Brain microvascular endothelial cell (primary cell): ENCODE data around the gene ADAMTSL3.

ENCODE experiments used
- DNase-seq: peaks from one replicate; pipeline ENCODE4 v3.0.0-alpha.2; 2020
- H3K27ac ChIP-seq: fragments of 250-450 bp; sonication (Bioruptor Pico); 2 replicates; pipeline ENCODE4 v1.5.1; 2020; ENCODE audit warnings: mild to moderate bottlenecking, moderate library complexity
- H3K27me3 ChIP-seq: fragments of 250-450 bp; sonication (Bioruptor Pico); replicated peaks from 2 replicates; pipeline ENCODE4 v1.5.1; 2020; ENCODE audit warnings: mild to moderate bottlenecking
- H3K36me3 ChIP-seq: fragments of 250-450 bp; sonication (Bioruptor Pico); replicated peaks from 2 replicates; pipeline ENCODE4 v1.5.1; 2020; ENCODE audit warnings: mild to moderate bottlenecking
- H3K4me3 ChIP-seq: 2 replicates; pipeline ENCODE4 v1.5.1; 2011; ENCODE audit warnings: low read depth, mild to moderate bottlenecking, control low read depth, low read length, moderate library complexity
- in situ Hi-C: cut with HindIII; loops from 2 replicates; pipeline ENCODE4 v1.10.0; 2017; ENCODE audit warnings: low sequenced_read_pairs, low pct_ligation_motif_present
- TF ChIP-seq, protein P1 (sequence below): IDR thresholded peaks from 2 replicates; pipeline ENCODE4 v1.5.1; 2011; ENCODE audit warnings: low read depth, mild to moderate bottlenecking, moderate library complexity, low read length, control low read depth, inconsistent platforms; ENCODE audit errors: missing control alignments

Gene ADAMTSL3

DNA sequence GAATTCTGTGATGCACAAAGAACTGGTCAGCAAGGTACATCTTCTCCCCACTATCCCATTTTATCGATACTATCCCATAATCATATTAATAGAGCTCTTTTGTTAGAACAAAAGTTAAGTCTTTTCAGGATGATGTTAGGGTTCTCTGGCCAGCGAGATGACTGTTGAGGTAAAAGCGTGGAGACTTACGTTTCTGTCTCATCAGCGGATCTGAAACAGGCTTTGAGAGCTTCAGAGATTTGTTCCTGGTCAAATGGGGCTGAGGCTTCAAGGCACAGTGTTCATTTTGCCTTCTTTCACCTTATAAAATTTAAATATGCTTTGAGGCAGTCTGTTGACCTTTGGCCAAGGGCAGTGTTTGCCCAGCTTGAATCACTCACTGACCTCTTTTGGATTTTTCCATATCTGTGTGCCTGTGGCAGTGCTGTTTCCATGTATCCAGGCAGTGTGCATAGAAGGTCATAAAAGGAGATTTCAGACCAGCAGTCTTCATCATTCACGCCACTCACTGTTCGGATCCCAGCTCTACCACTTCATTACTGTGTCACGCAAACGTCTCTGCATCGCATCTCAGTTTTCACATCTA lies 3.1 kb downstream of the ADAMTSL3 start:
- peaks cover 32% of the 10 kb centered on the region for H3K27me3 ChIP-seq
- TF ChIP-seq, protein P1, sequence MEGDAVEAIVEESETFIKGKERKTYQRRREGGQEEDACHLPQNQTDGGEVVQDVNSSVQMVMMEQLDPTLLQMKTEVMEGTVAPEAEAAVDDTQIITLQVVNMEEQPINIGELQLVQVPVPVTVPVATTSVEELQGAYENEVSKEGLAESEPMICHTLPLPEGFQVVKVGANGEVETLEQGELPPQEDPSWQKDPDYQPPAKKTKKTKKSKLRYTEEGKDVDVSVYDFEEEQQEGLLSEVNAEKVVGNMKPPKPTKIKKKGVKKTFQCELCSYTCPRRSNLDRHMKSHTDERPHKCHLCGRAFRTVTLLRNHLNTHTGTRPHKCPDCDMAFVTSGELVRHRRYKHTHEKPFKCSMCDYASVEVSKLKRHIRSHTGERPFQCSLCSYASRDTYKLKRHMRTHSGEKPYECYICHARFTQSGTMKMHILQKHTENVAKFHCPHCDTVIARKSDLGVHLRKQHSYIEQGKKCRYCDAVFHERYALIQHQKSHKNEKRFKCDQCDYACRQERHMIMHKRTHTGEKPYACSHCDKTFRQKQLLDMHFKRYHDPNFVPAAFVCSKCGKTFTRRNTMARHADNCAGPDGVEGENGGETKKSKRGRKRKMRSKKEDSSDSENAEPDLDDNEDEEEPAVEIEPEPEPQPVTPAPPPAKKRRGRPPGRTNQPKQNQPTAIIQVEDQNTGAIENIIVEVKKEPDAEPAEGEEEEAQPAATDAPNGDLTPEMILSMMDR = no peak
- no peak overlapping the region for H3K4me3 ChIP-seq
- in situ Hi-C loops = no loop called here
- H3K36me3 ChIP-seq = no peaks in the 10 kb centered on the region
- DNase-seq = no peak
- no peak overlapping the region for H3K27ac ChIP-seq

DNA sequence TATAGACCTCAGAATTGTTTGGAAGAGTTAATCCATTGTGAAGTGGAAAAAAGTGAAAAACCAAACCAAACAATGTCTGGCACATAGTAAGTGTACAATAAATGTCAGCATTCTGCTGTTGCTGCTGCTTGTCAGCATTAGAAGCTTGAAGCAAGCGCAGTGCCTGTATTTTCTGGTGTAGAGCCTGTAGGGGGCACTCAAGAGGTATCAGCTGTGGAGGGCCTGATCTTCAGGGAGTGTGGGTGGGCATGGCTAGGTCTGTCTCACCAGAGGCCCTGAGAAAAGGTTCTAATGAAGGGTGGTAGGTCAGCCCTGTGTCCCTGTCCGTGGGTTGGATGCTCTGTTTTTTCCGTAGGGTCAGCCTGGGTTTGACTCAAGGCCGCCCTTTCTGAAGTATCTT lies 3.6 kb downstream of the ADAMTSL3 start:
- DNase-seq = no peak
- in situ Hi-C loops = no loop called here
- Histone ChIP-seq H3K27ac (no peak overlapping the region), H3K36me3 (no peaks in the 10 kb centered on the region), H3K4me3 (no peak overlapping the region), H3K27me3 (peaks cover 32% of the 10 kb centered on the region)
- TF ChIP-seq, protein P1 = peak; percentile 42

DNA sequence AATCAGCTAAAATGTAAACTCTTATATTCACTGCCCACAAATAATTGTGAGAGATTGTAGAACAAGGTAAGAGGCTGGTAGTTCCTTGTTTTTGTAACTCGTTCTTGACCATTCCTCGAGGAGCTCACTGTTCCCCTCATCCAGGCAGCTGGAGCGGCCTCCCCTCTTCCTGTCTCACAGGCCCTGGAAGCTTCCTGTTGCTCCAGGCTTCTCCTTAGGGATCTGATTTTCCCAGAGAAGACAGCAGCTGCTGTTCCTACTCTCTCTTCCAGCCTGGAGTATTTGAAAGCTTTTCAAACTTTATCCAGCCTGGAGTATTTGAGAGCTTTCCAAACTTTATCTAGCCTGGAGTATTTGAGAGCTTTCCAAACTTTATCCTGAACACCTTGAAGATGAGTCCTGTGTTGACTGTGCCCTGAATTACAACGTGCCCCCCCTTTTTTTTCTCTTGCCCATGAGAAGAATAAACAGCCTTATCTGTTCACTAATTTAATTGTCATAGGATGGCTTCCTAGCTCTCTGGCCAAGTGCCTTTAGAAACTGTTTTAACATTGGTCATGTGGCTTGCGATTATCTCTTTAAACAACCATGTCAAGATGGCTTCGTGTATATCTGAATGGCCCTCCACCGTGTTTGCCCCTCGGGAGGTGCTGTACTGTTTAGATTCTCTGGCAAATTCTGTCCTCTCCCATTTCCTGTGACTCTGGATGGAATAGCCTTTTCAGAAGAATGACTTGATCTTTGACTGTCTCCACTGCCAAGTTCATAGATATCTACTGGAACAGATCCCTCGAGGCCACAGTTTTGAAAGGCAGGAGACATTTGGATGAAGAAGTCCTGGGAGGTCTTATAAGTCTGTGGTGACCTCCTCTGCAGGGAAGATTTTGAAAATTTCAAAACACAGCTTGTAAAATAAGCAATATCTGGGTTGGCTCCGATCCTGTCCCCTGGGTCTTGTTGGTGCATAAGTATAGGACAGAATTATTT lies 4.8 kb downstream of the ADAMTSL3 start:
- Histone ChIP-seq H3K36me3 (no peaks in the 10 kb centered on the region), H3K27me3 (peaks cover 25% of the 10 kb centered on the region), H3K4me3 (no peak overlapping the region), H3K27ac (no peak overlapping the region)
- DNase-seq = no peak
- in situ Hi-C loops = no loop called here
- TF ChIP-seq, protein P1 = no peak

DNA sequence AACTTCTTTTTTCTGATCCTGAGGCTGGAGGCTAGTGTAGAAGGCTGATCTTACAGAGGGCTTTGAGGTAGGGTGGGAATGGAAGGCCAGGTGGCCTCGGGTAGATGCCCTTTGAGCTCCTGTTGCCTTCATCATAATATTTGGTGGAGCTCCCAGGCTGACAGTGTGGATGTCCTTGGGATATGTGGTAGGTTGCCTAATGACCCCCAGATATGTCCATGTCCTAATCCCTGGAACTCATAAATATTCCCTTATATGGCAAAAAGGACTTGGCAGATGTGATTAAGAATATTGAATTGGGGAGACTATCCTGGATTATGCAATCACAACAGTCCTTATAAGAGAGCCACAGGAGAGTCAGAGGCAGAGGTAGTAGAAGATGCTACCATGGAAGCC lies 5.5 kb downstream of the ADAMTSL3 start:
- in situ Hi-C loops = no loop called here
- no peak for DNase-seq
- Histone ChIP-seq H3K4me3 (no peak overlapping the region), H3K27ac (no peak overlapping the region), H3K36me3 (no peaks in the 10 kb centered on the region), H3K27me3 (peaks cover 18% of the 10 kb centered on the region)
- TF ChIP-seq, protein P1 = no peak

DNA sequence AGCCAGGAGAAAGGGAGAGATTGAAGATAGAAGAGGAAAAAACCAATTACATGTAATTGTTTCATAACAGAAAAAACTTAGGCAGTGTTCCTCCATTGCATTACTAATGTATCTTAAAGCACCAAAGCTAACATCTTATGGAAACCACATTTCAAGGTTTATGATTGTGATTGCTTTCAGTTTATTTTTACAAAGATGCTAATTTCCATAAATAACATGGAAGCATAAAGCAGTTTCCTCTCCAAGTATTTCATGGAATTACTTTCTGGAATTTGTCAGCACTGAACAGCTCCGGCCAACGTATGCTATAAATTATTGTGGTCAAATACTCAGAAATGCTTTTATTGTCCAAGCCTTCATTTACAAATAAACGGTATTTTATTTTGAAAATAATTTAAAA lies 11.6 kb downstream of the ADAMTSL3 start:
- H3K36me3 ChIP-seq = no peaks in the 10 kb centered on the region
- no peak for DNase-seq
- no peak overlapping the region for H3K27ac ChIP-seq
- H3K4me3 ChIP-seq = no peak overlapping the region
- TF ChIP-seq, protein P1 = no peak
- H3K27me3 ChIP-seq = no peaks in the 10 kb centered on the region
- in situ Hi-C loops = no loop called here
